AG08395 (cell line): Measurements from ENCODE around the gene GPN1.
A peak's percentile ranks its signal among the peaks of the same experiment; 100 is the strongest.
"Not testable (repeated sequence)": the region's sequence is repeated elsewhere in the genome, so short reads cannot be mapped to it uniquely, and the experiment has no call there.

Experiments used
- DNase-seq: peaks from one replicate; pipeline ENCODE4 v3.0.0; 2012; ENCODE audit warnings: mixed read lengths, low spot score

GPN1 gene

DNA sequence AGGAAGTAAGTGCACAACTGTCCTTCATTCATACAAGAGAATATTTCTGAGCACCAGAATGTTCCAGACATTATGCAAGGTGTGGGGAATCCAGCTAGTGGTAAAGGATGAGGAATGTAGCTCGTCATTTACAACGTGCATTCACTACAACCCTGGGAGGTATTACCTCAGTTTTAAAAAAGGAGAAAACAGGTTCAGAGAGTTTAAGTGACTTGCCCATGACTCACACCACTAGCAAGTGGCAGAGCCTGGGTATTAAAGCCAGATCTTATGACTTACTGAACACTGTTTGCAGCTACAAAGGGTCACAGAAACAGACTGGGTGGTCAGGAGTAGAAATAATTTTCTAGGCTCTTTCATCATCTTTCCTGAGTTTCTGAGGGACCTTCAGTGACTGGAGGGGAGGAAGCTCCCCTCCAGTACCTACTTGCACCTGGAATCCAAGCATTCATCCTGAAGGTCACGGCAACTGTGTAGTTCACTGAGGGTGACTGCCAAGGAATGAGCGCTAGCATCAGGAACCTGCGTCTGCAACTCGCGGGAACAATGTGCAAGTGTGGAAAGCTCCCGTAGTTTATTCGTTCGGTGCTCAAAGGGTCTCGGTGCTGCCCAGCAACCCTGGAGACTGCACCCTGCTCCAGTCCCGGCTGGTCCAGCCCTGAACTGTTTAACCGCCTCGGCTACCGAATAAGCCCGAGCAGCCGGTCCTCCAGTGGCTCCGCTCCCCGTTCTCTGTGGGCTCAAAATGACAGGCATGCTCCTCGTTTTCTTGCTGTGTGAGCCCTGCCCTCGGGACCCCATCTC, 685 bp upstream of the GPN1 start:
- peak; percentile 68 for DNase-seq

DNA sequence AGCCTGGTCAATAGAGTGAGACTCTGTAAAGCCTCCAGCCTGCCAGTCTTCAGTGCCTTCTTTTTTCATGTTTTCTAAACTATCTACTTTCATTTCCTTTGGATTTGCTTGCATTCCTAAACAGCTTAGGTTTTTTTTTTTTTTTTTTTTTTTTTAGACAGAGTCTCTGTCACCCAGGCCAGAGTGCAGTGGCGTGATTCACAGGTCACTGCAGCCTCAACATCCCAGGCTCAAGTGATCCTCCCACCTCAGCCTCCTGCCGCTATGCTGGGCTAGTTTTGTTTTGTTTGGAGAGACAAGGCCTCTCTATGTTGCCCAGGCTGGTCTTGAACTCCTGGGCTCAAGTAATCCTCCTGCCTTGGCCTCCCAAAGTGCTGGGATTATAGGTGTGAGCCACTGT, 1.4 kb downstream of the GPN1 start:
- DNase-seq: not testable (repeated sequence)

DNA sequence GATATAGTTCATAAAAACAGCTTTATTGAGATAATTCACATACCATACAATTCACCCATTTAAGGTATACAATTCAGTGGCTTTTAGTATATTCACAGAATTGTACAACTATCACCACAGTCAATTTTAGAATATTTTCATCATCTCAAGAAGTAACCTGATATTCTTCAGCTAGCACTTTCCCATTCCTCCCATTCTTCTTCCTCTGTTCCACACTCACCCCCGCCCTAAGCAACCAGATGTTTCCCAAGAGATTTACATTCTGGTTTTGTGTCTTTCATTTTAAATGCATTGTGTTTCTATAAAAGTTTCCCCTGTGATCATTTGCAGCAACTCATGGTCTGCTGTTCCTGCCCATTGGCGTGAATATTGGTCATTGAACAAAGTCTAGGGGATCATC, 5.4 kb downstream of the GPN1 start:
- DNase-seq: no peak

DNA sequence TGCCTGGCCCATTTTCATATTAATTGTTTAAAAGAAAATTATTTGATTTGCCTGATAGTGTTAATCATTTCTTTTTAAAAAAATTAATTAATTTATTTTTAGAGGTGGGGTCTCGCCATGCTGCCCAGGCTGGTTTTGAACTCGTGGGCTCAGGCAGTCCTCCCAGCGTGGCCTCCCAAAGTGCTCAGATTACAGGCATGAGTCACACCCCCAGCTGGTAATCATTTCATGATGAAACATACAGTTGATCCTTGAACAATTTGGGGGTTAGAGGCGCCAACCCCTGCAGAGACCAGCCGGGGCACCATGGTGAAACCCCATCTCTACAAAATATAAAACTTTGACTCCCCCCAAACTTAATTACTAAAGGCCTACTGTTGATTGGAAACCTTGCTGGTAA, 7.9 kb downstream of the GPN1 start:
- no peak for DNase-seq

DNA sequence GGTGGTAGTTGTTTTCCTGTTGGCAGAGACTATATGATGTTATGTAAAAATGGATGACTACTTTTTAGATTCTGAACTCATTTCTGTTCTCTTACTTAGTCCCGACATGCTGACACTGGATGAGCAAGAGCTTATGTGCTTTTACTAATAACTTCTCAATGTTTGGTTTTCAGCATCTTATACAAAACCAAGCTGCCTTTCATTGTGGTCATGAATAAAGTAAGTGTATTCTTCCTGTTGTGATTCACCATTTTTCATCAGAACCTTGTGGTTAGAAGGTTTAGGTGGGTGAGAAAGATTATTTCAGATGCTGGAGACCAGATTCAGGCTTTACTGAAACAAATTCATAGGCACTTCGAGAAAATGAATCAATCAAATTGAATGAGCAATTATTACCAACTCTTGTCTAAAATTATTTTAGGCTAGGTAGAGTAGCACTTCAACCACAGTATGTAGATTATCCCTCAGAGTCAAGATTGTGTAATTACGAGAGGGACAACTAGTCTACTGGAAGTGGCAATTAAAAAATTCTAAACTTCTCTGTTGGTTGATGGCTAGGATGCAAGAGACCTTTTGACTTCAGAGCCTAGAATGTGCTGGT, 9.3 kb downstream of the GPN1 start:
- DNase-seq: peak; percentile 27

DNA sequence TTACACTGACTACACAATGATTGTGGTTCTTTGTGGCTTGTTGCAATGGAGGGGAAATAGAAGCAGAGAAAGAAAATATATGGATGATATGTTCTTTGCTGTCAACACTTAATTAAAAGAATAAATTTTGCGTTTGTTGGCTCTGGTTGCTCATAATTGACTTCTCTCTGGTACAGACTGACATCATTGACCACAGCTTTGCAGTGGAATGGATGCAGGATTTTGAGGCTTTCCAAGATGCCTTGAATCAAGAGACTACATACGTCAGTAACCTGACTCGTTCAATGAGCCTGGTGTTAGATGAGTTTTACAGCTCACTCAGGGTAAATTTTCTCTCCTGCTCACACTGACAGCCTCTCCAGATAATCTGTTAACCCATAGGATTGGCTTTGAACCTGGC, 9.9 kb downstream of the GPN1 start:
- peak; percentile 62 for DNase-seq

DNA sequence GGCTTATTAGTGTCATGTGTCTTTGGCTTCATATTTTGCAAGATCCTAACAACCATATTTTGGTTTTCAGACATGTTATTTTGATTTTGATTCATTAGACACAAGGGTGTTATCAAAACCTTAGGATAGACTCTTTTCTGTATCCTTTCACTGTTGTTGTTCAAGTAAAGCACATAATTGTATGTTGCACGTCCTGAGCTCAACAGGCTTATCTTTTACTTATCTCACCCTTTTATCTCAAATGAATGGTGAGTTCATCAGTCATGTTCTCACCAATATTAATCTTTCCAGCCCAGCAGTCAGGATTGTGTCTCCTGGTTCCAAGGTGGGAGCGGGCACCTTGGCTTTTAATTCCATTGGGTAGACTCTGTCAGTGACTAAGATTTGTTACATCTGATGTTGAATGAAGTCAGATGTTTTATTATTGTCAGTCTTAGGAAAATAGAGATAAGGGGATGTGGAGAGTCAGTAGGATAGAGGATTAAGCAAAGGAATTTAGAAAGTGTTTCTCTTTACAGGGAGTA, 11.9 kb downstream of the GPN1 start:
- DNase-seq: no peak

DNA sequence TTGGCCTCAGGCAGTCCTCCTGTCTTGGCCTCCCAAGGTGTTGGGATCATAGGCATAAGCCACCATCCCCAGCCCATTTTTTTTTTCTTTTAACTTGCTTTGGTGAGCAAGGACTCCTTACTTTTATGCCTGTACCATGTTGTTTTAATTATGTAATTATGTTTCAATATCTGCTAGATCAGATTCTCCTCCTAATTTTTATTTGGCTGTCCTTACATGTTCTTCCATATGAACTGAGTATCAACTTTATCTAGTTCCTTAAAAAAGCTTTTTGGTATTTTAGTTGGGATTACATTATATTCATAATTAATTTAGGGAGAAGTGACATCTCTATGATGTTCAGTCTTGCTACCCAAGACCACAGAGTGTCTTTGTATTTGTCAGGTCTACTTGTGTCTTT, 16.3 kb downstream of the GPN1 start:
- no peak for DNase-seq

DNA sequence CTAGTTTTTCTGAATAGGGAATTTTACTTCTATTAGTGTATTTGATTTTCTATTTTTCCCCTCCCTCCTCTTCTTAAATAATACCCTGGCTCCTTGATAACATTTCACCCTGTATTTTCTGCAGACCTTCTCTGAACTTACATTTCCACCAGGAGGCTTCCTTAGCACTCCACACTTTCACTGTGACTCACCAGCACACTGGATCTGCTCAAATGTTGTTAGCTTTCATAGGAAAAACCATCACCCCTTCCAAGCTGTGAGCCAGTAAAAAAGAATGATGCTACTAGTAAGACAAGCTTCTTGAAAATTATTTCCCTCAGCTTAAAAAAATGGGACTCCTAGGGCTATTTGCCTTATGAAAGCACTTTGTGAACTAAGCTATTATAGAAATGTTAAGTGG, 18.4 kb downstream of the GPN1 start:
- DNase-seq: peak; percentile 22

DNA sequence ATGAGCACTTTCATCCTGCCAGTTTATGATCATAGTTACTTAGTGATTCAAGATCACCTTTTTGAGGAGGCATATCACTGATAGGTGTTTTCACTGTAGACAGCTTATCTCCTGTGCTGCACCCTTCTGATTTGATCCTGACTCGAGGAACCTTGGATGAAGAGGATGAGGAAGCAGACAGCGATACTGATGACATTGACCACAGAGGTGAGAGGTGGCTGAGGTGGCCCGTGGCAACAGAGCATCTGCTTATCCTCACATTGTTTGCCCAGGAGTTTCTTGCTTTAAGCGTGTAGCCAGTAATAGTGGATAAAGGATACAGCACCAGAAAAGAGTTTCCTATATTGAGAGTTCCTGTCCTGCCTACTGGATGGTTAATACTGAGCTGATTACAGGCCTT, 18.9 kb downstream of the GPN1 start:
- no peak for DNase-seq

DNA sequence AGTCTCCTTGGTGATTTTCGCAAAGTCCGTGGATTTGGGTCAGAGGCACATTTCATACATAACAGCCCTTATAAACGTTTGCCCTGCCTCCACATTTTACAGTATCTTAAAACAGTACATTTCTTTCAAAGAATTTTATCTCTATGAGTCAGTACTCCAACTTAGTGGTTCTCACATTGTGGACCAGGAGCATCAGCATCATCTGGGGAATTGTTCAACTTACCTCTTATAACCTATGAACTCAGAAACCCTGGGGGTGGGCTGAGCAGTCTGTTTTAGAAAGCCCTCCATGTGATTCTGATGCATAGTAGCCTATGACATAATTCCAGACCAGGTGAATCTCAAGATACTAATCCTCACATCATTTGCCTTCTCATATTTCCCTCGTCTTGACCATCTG, 22.2 kb downstream of the GPN1 start:
- no peak for DNase-seq

DNA sequence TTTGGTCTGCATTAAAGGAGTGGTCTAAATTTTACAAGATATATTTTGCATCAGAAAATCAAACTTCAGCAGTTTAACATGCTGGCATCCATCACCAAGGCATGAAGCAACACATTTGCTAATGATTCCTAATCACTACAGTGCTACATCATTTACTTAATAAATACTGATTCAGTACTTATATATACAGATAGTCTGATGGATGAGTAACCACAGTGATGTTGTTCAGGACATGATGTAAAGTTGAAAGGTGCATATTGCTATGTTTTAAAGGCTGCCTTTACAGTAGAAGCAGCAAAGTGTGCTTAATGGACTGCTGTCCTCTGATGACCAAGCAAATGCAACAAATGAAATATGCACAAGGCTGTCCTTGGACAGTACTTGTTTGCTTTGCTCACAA, 23.5 kb downstream of the GPN1 start:
- DNase-seq: no peak

DNA sequence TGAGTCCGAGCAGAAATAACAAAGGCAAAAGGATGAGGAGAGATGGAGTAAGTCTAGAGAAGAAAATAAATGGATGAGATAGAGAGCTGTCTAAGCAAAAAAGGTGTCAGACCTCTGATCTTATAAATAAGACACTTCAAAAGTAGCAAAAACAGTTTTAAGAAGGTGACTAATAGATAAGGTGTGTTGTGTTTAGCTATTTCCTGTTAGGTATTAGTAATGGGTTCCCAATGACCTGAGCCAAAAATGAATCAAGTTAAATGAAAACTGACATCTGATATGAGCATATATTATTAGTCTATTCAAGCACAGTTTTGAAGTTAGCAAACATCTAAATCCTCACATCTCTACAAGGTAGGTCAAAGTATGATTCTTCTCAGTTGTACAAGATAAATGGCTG, 23.9 kb downstream of the GPN1 start:
- no peak for DNase-seq

DNA sequence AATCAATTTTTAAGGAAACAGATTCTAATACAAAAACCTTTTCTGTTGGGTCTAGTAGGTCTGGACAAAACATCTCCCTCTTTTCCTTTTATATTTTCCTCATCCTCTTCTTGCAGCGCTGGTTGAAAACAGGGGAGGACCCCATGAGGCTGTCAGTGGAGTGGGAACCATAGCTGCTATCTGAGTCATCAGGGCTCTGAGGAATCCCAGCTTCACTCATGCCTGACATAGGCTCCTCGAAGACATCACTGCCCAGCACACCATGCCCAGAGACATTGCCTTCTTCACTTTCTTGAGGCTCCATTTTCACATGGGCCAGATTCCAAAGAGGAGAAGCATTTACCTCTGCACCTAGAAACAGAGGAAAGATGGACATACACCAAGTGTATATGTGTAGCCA, 24.5 kb downstream of the GPN1 start:
- no peak for DNase-seq

DNA sequence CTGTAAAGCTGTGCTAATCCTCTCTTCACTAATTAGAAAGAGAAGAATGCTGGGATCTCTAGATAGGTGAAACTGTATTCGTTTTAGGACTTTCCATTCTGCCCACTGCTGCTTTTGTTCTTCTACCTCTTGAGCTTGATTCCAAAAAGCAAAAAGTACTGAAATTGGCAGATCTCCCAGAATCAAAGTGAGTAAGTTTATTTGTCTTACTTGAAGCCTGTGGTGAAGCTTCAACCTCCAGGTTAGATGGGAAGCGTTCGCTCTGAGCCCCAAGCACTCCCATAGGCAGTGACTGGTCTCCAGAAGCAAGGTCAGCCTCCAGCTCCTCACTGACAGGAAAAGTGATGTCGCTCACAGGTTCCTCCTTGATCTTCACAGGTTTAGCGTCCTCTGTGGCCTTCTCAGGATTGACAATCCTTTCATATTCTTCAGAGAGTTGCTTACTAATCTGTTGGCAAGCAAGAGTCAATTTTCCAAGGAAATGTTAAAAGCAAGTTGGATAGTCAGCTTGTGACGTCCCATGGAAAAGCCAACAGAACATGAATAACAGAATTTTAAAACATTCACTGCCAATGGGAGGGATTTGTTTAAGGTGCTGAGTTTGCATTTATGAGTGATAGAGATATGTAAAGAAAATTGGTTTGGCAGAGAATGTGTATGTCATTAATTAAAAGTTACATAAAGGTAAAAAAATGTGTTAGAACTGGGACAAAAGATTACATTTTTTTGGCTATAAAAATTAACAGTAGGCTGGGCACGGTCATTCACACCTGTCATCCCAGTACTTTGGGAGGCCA, 26.5 kb downstream of the GPN1 start:
- no peak for DNase-seq

DNA sequence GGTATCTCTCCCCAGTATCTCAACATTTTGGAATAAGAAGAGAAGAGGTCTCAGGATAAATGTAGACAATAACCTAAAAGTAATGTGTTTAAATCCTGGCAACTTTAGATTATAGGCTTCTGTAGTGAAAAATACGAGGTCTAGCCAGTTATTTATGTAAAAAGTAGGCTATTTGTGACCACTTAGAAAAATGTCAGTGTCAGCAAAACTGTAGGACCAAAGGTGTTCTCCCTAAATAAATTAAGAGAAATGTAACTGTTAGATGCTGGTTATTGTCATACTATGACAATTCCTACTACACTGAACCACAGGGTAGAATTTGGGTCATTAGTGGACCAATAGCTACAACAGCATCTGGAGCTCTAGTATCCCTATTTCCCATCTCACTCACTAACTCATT, 32.5 kb downstream of the GPN1 start:
- no peak for DNase-seq

DNA sequence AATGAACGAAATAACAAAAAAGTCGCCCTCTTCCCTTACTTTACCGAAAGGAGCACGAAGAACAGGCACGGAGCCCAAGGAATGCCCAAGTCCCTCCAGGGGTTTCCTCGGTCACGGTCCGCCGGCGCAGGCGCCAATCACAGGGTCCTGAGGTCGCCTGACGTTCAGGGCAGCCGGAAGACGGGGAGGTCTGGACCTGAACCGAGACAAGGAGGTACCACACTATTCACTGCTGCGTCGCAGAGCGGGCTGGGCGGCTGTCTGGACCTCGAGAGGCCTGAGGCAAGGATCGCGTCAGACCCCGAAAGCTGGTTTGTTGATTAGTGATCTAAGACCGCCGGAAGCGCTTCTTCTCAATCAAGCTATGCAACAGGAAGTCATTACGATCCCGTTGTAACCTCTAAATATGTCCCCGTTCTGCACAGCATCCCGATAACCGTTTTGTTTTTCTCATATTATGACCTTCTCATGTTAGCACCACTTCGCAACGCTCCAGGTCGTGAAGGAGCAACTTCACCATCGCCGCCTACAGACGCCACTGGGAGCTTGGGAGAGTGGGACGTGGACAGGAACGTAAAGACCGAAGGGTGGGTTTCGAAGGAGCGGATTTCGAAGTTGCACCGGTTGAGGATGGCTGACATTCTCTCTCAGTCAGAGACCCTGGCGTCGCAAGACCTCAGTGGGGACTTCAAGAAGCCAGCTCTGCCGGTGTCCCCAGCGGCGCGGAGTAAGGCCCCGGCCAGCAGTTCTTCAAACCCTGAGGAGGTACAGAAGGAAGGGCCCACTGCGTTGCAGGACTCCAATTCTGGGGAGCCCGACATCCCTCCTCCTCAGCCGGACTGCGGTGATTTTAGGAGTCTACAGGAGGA, 34.7 kb downstream of the GPN1 start, which contains the start of the genes SLC4A1AP and SUPT7L:
SLC4A1AP (plus strand) TSS at position 605 of the 869 bp plus-strand sequence; CDS start at position 631, 26 bp downstream.
SUPT7L (minus strand) TSS at position 330 of the 869 bp plus-strand sequence. CDS start 1,422 bp downstream, outside the sequence.
- DNase-seq: peak; percentile 79

DNA sequence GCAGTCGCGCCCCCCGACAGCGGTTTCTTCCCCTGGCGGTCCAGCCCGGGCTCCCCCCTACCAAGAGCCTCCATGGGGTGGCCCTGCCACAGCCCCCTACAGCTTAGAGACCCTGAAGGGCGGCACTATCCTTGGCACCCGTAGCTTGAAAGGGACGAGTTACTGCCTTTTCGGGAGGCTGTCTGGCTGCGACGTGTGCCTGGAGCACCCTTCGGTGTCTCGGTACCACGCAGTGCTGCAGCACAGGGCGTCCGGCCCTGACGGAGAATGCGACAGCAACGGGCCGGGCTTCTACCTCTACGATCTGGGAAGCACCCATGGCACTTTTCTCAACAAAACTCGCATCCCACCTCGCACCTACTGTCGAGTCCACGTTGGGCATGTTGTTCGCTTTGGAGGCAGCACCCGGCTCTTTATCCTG, 35.3 kb downstream of the GPN1 start:
- DNase-seq: no peak

DNA sequence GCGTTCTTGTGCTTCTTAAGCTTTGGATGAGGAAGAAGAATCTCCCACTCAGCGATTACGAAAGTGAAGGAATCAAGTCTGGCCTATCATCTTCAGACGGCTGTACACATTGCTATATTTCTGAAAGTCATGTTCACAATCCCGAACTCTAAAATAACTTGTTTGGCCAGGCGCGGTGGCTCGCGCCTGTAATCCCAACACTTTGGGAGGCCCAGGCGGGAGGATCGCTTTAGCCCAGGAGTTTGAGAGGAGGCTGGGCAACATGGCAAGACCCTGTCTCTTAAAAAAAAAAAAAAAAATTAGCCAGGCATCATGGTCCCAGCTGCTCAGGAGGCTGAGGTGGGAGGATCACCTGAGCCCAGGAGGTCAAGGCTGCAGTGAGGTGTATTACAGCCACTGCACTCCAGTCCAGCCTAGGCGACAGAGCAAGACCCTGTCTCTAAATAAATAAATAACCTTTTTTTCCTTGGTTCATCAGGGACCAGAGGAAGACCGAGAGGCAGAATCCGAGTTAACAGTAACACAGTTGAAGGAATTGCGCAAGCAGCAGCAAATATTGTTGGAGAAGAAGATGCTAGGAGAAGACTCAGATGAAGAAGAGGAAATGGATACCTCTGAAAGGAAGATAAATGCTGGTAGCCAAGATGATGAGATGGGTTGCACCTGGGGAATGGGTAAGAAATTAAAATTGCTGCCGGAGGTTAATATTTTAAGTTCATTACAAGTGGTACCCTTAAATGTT, 35.9 kb downstream of the GPN1 start:
- no peak for DNase-seq

DNA sequence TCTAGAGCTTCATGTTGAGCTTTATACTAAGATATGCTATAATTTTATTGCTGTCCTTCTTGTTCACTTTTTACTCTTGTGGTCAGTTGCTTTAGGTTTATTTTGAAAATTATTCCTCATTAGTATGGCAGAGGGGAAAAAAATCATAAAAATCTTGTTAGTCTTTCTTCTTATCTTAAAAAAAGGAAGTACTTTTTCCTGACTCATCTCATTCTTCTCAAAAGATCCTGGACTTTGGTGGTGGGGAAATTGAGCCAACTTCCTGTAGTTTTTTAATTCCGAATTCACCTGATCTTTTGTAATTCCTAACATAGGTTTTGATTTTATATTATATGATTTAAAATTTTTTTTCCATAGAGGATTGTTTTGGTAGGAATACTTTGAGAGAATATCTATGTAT, 38.6 kb downstream of the GPN1 start:
- no peak for DNase-seq

DNA sequence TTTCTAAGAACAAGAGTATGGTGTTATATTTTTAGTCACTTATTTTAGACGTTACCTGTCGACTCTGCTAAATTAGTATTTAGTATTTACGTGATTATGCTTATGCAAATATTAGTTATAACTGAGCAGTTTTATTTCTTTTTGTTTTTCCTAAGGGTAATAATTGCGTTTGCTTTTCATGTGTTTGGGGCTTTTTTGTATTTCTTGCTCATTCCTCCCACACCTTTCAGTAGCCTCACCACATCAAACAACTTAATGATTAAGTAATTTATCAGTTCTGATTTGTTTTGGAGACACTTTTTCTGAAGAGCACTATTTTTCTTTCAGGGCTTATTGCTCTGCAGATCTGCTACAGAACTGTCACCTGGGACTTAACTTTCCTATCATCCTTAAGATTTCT, 42.4 kb downstream of the GPN1 start:
- DNase-seq: no peak
